NCI-H524 (cell line): ENCODE measurements around the gene RELN.
"Not testable (repeated sequence)": the region's sequence is repeated elsewhere in the genome, so short reads cannot be mapped to it uniquely, and the experiment has no call there.

Experiments
- DNase-seq, 2 experiments: peaks; one replicate each; lab custom pipeline; 2025; lab: John Stamatoyannopoulos, UW

Gene RELN

GRCh38 chr7:103833401-103833800 lies 156.1 kb downstream of the RELN start:
- no peak for DNase-seq

- no peak for DNase-seq
Observed at GRCh38 chr7:103832438-103832837, 157.0 kb downstream of the RELN start.

- DNase-seq = no peak
Observed at GRCh38 chr7:103824251-103824650, 165.2 kb downstream of the RELN start.

GRCh38 chr7:103823084-103823483 lies 166.4 kb downstream of the RELN start:
- DNase-seq = no peak

- peak; percentile 85 to 96 for DNase-seq
Observed at GRCh38 chr7:103821092-103821491, 168.4 kb downstream of the RELN start.

GRCh38 chr7:103815972-103816371 lies 173.5 kb downstream of the RELN start:
- DNase-seq = not testable (repeated sequence)

GRCh38 chr7:103813970-103814369 lies 175.5 kb downstream of the RELN start:
- no peak for DNase-seq

- DNase-seq = no peak
Observed at GRCh38 chr7:103811997-103812396, 177.5 kb downstream of the RELN start.

GRCh38 chr7:103811290-103811689 lies 178.2 kb downstream of the RELN start:
- DNase-seq = no peak

GRCh38 chr7:103810112-103810744 lies 179.2 kb downstream of the RELN start:
- DNase-seq = no peak

GRCh38 chr7:103809229-103809994 lies 180.0 kb downstream of the RELN start:
- no peak for DNase-seq

GRCh38 chr7:103805346-103805745 lies 184.1 kb downstream of the RELN start:
- DNase-seq = no peak

GRCh38 chr7:103803631-103804030 lies 185.8 kb downstream of the RELN start:
- DNase-seq = no peak

GRCh38 chr7:103799298-103799697 lies 190.2 kb downstream of the RELN start:
- no peak for DNase-seq

GRCh38 chr7:103797647-103798307 lies 191.7 kb downstream of the RELN start:
- DNase-seq = no peak

GRCh38 chr7:103796327-103796962 lies 193.0 kb downstream of the RELN start:
- DNase-seq = no peak

- no peak for DNase-seq
Observed at GRCh38 chr7:103795787-103796186, 193.7 kb downstream of the RELN start.

GRCh38 chr7:103795107-103795506 lies 194.4 kb downstream of the RELN start:
- no peak for DNase-seq

- no peak for DNase-seq
Observed at GRCh38 chr7:103794424-103794823, 195.0 kb downstream of the RELN start.

- DNase-seq = no peak
Observed at GRCh38 chr7:103793614-103794013, 195.8 kb downstream of the RELN start.

- DNase-seq = no peak
Observed at GRCh38 chr7:103791894-103792293, 197.6 kb downstream of the RELN start.

GRCh38 chr7:103787041-103787440 lies 202.4 kb downstream of the RELN start:
- not testable (repeated sequence) for DNase-seq
